CD4-positive, alpha-beta T cell treated with Interleukin-15 for 1 hour (primary cell): ENCODE results near the gene RASGRP3.
"Not testable (repeated sequence)": the region's sequence is repeated elsewhere in the genome, so short reads cannot be mapped to it uniquely, and the experiment has no call there.

Source experiments
- DNase-seq: peaks from one replicate; pipeline ENCODE4 v3.0.0-alpha.2; 2020

RASGRP3 gene

GRCh38 chr2:33457556-33458247 lies 18.7 kb upstream of the RASGRP3 start:
- no peak for DNase-seq

- no peak for DNase-seq
Measured at GRCh38 chr2:33458248-33458819, 18.1 kb upstream of the RASGRP3 start.

GRCh38 chr2:33459745-33460144 lies 16.7 kb upstream of the RASGRP3 start:
- DNase-seq = no peak

- DNase-seq = not testable (repeated sequence)
Measured at GRCh38 chr2:33462512-33462911, 13.9 kb upstream of the RASGRP3 start.

- no peak for DNase-seq
Measured at GRCh38 chr2:33467413-33467812, 9.0 kb upstream of the RASGRP3 start.

GRCh38 chr2:33469238-33469637 lies 7.2 kb upstream of the RASGRP3 start:
- no peak for DNase-seq

- peak; percentile 86 for DNase-seq
Measured at GRCh38 chr2:33475224-33476130, 972 bp upstream of the RASGRP3 start.

GRCh38 chr2:33476793-33477190 lies 343 bp downstream of the RASGRP3 start:
- no peak for DNase-seq

- peak; percentile 64 for DNase-seq
Measured at GRCh38 chr2:33477473-33478468, 1.3 kb downstream of the RASGRP3 start.

- DNase-seq = no peak
Measured at GRCh38 chr2:33478968-33479731, 2.7 kb downstream of the RASGRP3 start.

GRCh38 chr2:33482518-33482917 lies 6.1 kb downstream of the RASGRP3 start:
- no peak for DNase-seq

GRCh38 chr2:33484042-33484621 lies 7.7 kb downstream of the RASGRP3 start:
- no peak for DNase-seq

GRCh38 chr2:33485051-33485450 lies 8.6 kb downstream of the RASGRP3 start:
- DNase-seq = no peak

- no peak for DNase-seq
Measured at GRCh38 chr2:33486544-33486943, 10.1 kb downstream of the RASGRP3 start.

- no peak for DNase-seq
Measured at GRCh38 chr2:33488178-33488690, 11.8 kb downstream of the RASGRP3 start.

- no peak for DNase-seq
Measured at GRCh38 chr2:33488715-33489540, 12.5 kb downstream of the RASGRP3 start.

GRCh38 chr2:33489835-33490431 lies 13.5 kb downstream of the RASGRP3 start:
- DNase-seq = no peak

GRCh38 chr2:33491441-33492084 lies 15.1 kb downstream of the RASGRP3 start:
- DNase-seq = no peak
